GM23338 (cell line): Measurements from ENCODE around the gene NTNG1.

Experiments
- CREB1 ChIP-seq: fragments of 250-450 bp; sonication (Bioruptor Pico); IDR thresholded peaks from 2 replicates; pipeline ENCODE4 v1.5.0; 2020; ENCODE audit warnings: low read depth, mild to moderate bottlenecking, moderate library complexity
- EZH2 ChIP-seq: fragments of 200-600 bp; sonication (generic); IDR thresholded peaks from one replicate; pipeline ENCODE4 v1.8.0; 2017; ENCODE audit warnings: antibody characterized with exemption, mild to moderate bottlenecking, low read depth; ENCODE audit not compliant: unreplicated experiment
- EZH2phosphoT487 ChIP-seq: fragments of 200-600 bp; sonication (generic); IDR thresholded peaks from one replicate; pipeline ENCODE4 v1.8.1; 2018; ENCODE audit warnings: antibody characterized with exemption; ENCODE audit not compliant: unreplicated experiment
- NANOG ChIP-seq: IDR thresholded peaks from 2 replicates; pipeline ENCODE4 v1.6.1; 2016; ENCODE audit warnings: antibody characterized with exemption, borderline replicate concordance
- POLR2AphosphoS5 ChIP-seq: IDR thresholded peaks from 2 replicates; pipeline ENCODE4 v1.6.1; 2016; ENCODE audit warnings: antibody characterized with exemption, low read depth
- ZNF331 ChIP-seq: fragments of 250-450 bp; sonication (Bioruptor Pico); IDR thresholded peaks from 2 replicates; pipeline ENCODE4 v1.5.0; 2020; ENCODE audit warnings: low read depth, mild to moderate bottlenecking, moderate library complexity
- TF ChIP-seq, protein P1 (sequence below), 2 experiments: fragments of 200-600 bp in 1 of 2; sonication (generic) in 1 of 2; conservative IDR thresholded peaks; 2 replicates each; pipeline versions ENCODE4 v1.5.1 to v1.6.1; 2016 to 2017; ENCODE audit warnings: antibody characterized with exemption in 2 of 2, low read depth in 2 of 2, mild to moderate bottlenecking in 2 of 2, moderate library complexity in 1 of 2
- TF ChIP-seq, protein P2 (sequence below): IDR thresholded peaks from 2 replicates; pipeline ENCODE4 v1.6.1; 2016; ENCODE audit warnings: antibody characterized with exemption
- TF ChIP-seq, protein P3 (sequence below): IDR thresholded peaks from one replicate; pipeline ENCODE4 v1.6.1; 2018; ENCODE audit warnings: antibody characterized with exemption; ENCODE audit not compliant: unreplicated experiment

DNA sequence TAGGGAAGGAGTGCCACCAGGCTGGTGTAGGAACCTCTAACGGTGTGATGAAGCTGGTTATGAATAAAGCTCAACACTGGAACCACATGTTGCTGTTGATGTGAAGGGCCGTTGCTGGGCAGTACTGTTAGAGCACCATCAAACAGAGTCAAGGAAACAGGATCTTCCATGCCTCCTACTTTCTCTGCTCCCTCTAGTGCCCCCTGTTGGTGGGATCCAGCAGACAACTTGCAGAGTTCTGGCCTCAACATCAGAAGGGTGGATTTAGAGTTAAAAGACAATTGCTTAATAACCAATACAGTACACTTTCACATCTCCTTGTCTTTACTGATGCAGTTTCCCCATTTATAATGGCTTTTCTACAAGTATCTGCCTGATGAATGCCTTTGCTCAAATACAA lies 336.4 kb downstream of the NTNG1 start:
- TF ChIP-seq NANOG (no peak), POLR2AphosphoS5 (no peak), CREB1 (CRISPR knock-in tag) (no peak), EZH2phosphoT487 (no peak), EZH2 (no peak), ZNF331 (CRISPR knock-in tag) (no peak)
- TF ChIP-seq, protein P1, sequence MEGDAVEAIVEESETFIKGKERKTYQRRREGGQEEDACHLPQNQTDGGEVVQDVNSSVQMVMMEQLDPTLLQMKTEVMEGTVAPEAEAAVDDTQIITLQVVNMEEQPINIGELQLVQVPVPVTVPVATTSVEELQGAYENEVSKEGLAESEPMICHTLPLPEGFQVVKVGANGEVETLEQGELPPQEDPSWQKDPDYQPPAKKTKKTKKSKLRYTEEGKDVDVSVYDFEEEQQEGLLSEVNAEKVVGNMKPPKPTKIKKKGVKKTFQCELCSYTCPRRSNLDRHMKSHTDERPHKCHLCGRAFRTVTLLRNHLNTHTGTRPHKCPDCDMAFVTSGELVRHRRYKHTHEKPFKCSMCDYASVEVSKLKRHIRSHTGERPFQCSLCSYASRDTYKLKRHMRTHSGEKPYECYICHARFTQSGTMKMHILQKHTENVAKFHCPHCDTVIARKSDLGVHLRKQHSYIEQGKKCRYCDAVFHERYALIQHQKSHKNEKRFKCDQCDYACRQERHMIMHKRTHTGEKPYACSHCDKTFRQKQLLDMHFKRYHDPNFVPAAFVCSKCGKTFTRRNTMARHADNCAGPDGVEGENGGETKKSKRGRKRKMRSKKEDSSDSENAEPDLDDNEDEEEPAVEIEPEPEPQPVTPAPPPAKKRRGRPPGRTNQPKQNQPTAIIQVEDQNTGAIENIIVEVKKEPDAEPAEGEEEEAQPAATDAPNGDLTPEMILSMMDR (conservative IDR thresholded peaks at IDR 0.05; ENCODE audit: low read depth in 2 of 2), result peak; percentile 74 to 75
- TF ChIP-seq, protein P2, sequence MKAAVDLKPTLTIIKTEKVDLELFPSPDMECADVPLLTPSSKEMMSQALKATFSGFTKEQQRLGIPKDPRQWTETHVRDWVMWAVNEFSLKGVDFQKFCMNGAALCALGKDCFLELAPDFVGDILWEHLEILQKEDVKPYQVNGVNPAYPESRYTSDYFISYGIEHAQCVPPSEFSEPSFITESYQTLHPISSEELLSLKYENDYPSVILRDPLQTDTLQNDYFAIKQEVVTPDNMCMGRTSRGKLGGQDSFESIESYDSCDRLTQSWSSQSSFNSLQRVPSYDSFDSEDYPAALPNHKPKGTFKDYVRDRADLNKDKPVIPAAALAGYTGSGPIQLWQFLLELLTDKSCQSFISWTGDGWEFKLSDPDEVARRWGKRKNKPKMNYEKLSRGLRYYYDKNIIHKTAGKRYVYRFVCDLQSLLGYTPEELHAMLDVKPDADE, result no peak
- TF ChIP-seq, protein P3, sequence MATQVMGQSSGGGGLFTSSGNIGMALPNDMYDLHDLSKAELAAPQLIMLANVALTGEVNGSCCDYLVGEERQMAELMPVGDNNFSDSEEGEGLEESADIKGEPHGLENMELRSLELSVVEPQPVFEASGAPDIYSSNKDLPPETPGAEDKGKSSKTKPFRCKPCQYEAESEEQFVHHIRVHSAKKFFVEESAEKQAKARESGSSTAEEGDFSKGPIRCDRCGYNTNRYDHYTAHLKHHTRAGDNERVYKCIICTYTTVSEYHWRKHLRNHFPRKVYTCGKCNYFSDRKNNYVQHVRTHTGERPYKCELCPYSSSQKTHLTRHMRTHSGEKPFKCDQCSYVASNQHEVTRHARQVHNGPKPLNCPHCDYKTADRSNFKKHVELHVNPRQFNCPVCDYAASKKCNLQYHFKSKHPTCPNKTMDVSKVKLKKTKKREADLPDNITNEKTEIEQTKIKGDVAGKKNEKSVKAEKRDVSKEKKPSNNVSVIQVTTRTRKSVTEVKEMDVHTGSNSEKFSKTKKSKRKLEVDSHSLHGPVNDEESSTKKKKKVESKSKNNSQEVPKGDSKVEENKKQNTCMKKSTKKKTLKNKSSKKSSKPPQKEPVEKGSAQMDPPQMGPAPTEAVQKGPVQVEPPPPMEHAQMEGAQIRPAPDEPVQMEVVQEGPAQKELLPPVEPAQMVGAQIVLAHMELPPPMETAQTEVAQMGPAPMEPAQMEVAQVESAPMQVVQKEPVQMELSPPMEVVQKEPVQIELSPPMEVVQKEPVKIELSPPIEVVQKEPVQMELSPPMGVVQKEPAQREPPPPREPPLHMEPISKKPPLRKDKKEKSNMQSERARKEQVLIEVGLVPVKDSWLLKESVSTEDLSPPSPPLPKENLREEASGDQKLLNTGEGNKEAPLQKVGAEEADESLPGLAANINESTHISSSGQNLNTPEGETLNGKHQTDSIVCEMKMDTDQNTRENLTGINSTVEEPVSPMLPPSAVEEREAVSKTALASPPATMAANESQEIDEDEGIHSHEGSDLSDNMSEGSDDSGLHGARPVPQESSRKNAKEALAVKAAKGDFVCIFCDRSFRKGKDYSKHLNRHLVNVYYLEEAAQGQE, result no peak
